SK-N-SH (cell line): ENCODE data around the gene ING5.

Experiments
- CTCF ChIP-seq: fragments of 200-600 bp; sonication (generic); IDR thresholded peaks from 2 replicates; pipeline ENCODE4 v1.6.1; 2017; ENCODE audit warnings: antibody characterized with exemption, mild to moderate bottlenecking, moderate library complexity
- EZH2phosphoT487 ChIP-seq: fragments of 200-600 bp; sonication (generic); IDR thresholded peaks from 2 replicates; pipeline ENCODE4 v1.6.1; 2017; ENCODE audit warnings: low read depth, mixed run types, mild to moderate bottlenecking, antibody characterized with exemption, moderate library complexity, borderline replicate concordance
- FOXM1 ChIP-seq: IDR thresholded peaks from 2 replicates; pipeline ENCODE4 v1.4.0; 2012; ENCODE audit warnings: low read depth, mild to moderate bottlenecking
- GATA2 ChIP-seq: sonication (generic); formaldehyde crosslinking; IDR thresholded peaks from 2 replicates; pipeline ENCODE4 v1.5.0; 2020; ENCODE audit warnings: mild to moderate bottlenecking, missing genetic modification reagents
- JUND ChIP-seq: IDR thresholded peaks from 2 replicates; pipeline ENCODE4 v1.4.0; 2012
- MAX ChIP-seq: IDR thresholded peaks from 2 replicates; pipeline ENCODE4 v1.4.0; 2012; ENCODE audit warnings: low read depth
- NFIC ChIP-seq: IDR thresholded peaks from 2 replicates; pipeline ENCODE4 v1.4.0; 2012; ENCODE audit warnings: borderline replicate concordance
- POLR2AphosphoS5 ChIP-seq: IDR thresholded peaks from 2 replicates; pipeline ENCODE4 v1.6.1; 2012; ENCODE audit warnings: low read depth, low read length
- RAD21 ChIP-seq: IDR thresholded peaks from 2 replicates; pipeline ENCODE4 v1.6.1; 2012; ENCODE audit warnings: mild to moderate bottlenecking, low read length
- RFX5 ChIP-seq: IDR thresholded peaks from 2 replicates; pipeline ENCODE4 v1.6.1; 2012; ENCODE audit warnings: mild to moderate bottlenecking, improper control_type of control experiment, low read length
- RXRA ChIP-seq: IDR thresholded peaks from 2 replicates; pipeline ENCODE4 v1.4.0; 2012; ENCODE audit warnings: low read depth, mild to moderate bottlenecking, borderline replicate concordance
- SMC3 ChIP-seq: IDR thresholded peaks from 2 replicates; pipeline ENCODE4 v1.6.1; 2012; ENCODE audit warnings: low read depth, low read length, improper control_type of control experiment

- TF ChIP-seq CTCF (no peak), SMC3 (no peak), RAD21 (no peak), POLR2AphosphoS5 (no peak), GATA2 (CRISPR knock-in tag) (no peak), JUND (no peak), NFIC (no peak), RXRA (no peak), EZH2phosphoT487 (no peak), FOXM1 (no peak), MAX (no peak), RFX5 (no peak)
These were observed 53.3 kb downstream of the ING5 start for GRCh38 chr2:241755166-241755565.
